Activated naive CD8-positive, alpha-beta T cell treated with anti-CD3 and anti-CD28 coated beads, Interleukin-2, amount 10 ng/mL, durations not matched to agents 7 days and 5 days (primary cell): ENCODE measurements around the gene ERVMER34-1. TPM values are rescaled to one million over a fixed set of nuclear protein-coding genes. Genes with fewer than 3 reads are reported as not detected.

Experiments used
- microRNA-seq: library from miRNA; unstranded; fragments of <30 nt; microRNA quantifications from one replicate; pipeline ENCODE4 v1.2.0, GENCODE V29; 2022
- total RNA-seq, 2 experiments: library from RNA; stranded (reverse); gene quantifications; one replicate each; pipeline ENCODE4 v1.2.3, GENCODE V29; 2021

ERVMER34-1 gene
- total RNA-seq, 2 experiments from 2014 or later = not detected

Small RNA genes lying within 50 kb of the gene (microRNA-seq; reads per million reads assigned to microRNA genes)
- gene MIR4449 = 87.0 reads per million, percentile 54 among the genes with 10 or more reads in this experiment

Other genes starting within 250 kb of the ERVMER34-1 start
- 1 to 10 TPM; 8.3 to 9.1 TPM for gene USP46, start 92.1 kb downstream of the ERVMER34-1 start, total RNA-seq
- gene RASL11B, start 110.9 kb upstream of the ERVMER34-1 start, total RNA-seq = under 1 TPM; 0.17 to 0.22 TPM